GM15510 (cell line): ENCODE measurements around the gene PGBD5.

Experiments used
- POLR2A ChIP-seq: IDR thresholded peaks from 3 replicates; pipeline ENCODE4 v1.6.1; 2011; ENCODE audit warnings: borderline replicate concordance; ENCODE audit not compliant: insufficient read length; ENCODE audit errors: extremely low read depth

Gene PGBD5

GRCh38 chr1:230319014-230319747, 107.0 kb downstream of the PGBD5 start:
- TF ChIP-seq POLR2A, result no peak

- TF ChIP-seq POLR2A, result no peak
Observed at GRCh38 chr1:230317823-230318819, 108.0 kb downstream of the PGBD5 start.

GRCh38 chr1:230316864-230317745, 109.0 kb downstream of the PGBD5 start:
- TF ChIP-seq POLR2A, result no peak

- TF ChIP-seq POLR2A, result no peak
Observed at GRCh38 chr1:230315099-230315498, 111.0 kb downstream of the PGBD5 start.

GRCh38 chr1:230314142-230314470, 112.0 kb downstream of the PGBD5 start:
- no peak for TF ChIP-seq POLR2A

- TF ChIP-seq POLR2A, result no peak
Observed at GRCh38 chr1:230313453-230314141, 112.5 kb downstream of the PGBD5 start.

GRCh38 chr1:230312676-230313075, 113.5 kb downstream of the PGBD5 start:
- TF ChIP-seq POLR2A, result no peak

- no peak for TF ChIP-seq POLR2A
Observed at GRCh38 chr1:230310381-230311163, 115.6 kb downstream of the PGBD5 start.

- TF ChIP-seq POLR2A, result no peak
Observed at GRCh38 chr1:230309646-230310177, 116.4 kb downstream of the PGBD5 start.

- TF ChIP-seq POLR2A, result no peak
Observed at GRCh38 chr1:230308821-230309220, 117.3 kb downstream of the PGBD5 start.

GRCh38 chr1:230308039-230308438, 118.1 kb downstream of the PGBD5 start:
- no peak for TF ChIP-seq POLR2A

- no peak for TF ChIP-seq POLR2A
Observed at GRCh38 chr1:230307213-230307612, 118.9 kb downstream of the PGBD5 start.

GRCh38 chr1:230306169-230306568, 120.0 kb downstream of the PGBD5 start:
- no peak for TF ChIP-seq POLR2A

GRCh38 chr1:230303822-230304221, 122.3 kb downstream of the PGBD5 start:
- TF ChIP-seq POLR2A, result no peak

- TF ChIP-seq POLR2A, result no peak
Observed at GRCh38 chr1:230303069-230303468, 123.1 kb downstream of the PGBD5 start.
